GM12878 (cell line): Measurements from ENCODE around the gene ATP6V1G1. TPM values are rescaled to one million over a fixed set of nuclear protein-coding genes. Genes with fewer than 3 reads are reported as not detected.
A peak's percentile ranks its signal among the peaks of the same experiment; 100 is the strongest.

Experiments used
- ATAC-seq: fragments of 200-7000 bp; cut with Tn5 transposase; 3 replicates; pipeline ENCODE4 v1.9.1; 2020; ENCODE audit warnings: mild to moderate bottlenecking, moderate library complexity
- Bru-seq: library from RNA; stranded (reverse); fragments of 400-500 nt; gene quantifications from one replicate; lab custom pipeline; 2021; lab: Mats Ljungman, UMichigan
- BruChase-seq, 2 experiments: library from RNA; stranded (reverse); fragments of 400-500 nt; gene quantifications; one replicate each; lab custom pipeline; 2021; lab: Mats Ljungman, UMichigan
- BruUV-seq: library from RNA; stranded (reverse); fragments of 400-500 nt; replicated peaks from 2 replicates; lab custom pipeline; 2021; lab: Mats Ljungman, UMichigan
- CTCF ChIA-PET: fragments of 300-600 bp; sonication (Branson Sonifier 250); formaldehyde crosslinking; extraction: SDS; loops from one replicate; lab custom pipeline; 2021; ENCODE audit warnings: inconsistent platforms; lab: Yijun Ruan, JAX
- POLR2A ChIA-PET: fragments of 350-600 bp; formaldehyde crosslinking; extraction: SDS; loops from one replicate; lab custom pipeline; 2021; ENCODE audit warnings: inconsistent platforms; lab: Charles Lee
- RAD21 ChIA-PET: fragments of 300-600 bp; sonication (Branson Sonifier 250); formaldehyde crosslinking; loops from one replicate; lab custom pipeline; 2023; ENCODE audit warnings: antibody characterized with exemption; ENCODE audit not compliant: unreplicated experiment; lab: Charles Lee
- SMC1A ChIA-PET: fragments of 300-600 bp; sonication (Branson Sonifier 250); formaldehyde crosslinking; loops from one replicate; lab custom pipeline; 2023; ENCODE audit not compliant: unreplicated experiment, uncharacterized antibody; lab: Charles Lee
- DNase-seq: peaks from one replicate; pipeline ENCODE4 v3.0.0-alpha.2; 2011; ENCODE audit warnings: low read depth, low spot score
- FAIRE-seq: peaks from 3 replicates; lab custom pipeline; 2011; peaks lifted over from hg19 to GRCh38; lab: Jason Lieb, UNC
- H2AFZ ChIP-seq: 2 replicates; pipeline ENCODE4 v1.6.0; 2011; ENCODE audit warnings: low read depth, low read length, control low read depth; ENCODE audit not compliant: control insufficient read depth
- H3K27ac ChIP-seq: 2 replicates; pipeline ENCODE4 v1.5.1; 2011; ENCODE audit warnings: control low read depth; ENCODE audit not compliant: control insufficient read depth, insufficient read depth
- H3K27me3 ChIP-seq, 2 experiments: replicated peaks in 1 of 2; 2 replicates each; pipeline versions ENCODE4 v1.6.0 to v1.6.1; 2011; ENCODE audit warnings: low read length in 1 of 2; ENCODE audit not compliant: control insufficient read depth in 2 of 2, insufficient read depth in 2 of 2
- H3K36me3 ChIP-seq, 2 experiments: 2 replicates each; pipeline ENCODE4 v1.5.1; 2011; ENCODE audit warnings: low read length in 1 of 2; ENCODE audit not compliant: control insufficient read depth in 2 of 2, insufficient read depth in 2 of 2
- H3K4me1 ChIP-seq: 2 replicates; pipeline ENCODE4 v1.6.1; 2011; ENCODE audit warnings: mild to moderate bottlenecking, low read length, moderate library complexity, mixed read lengths; ENCODE audit not compliant: control insufficient read depth, insufficient read depth
- H3K4me2 ChIP-seq: 2 replicates; pipeline ENCODE4 v1.6.0; 2011; ENCODE audit warnings: control low read depth; ENCODE audit not compliant: control insufficient read depth, insufficient read depth
- H3K4me3 ChIP-seq: fragments of 200-600 bp; sonication (generic); 2 replicates; pipeline ENCODE4 v1.5.1; 2016
- H3K79me2 ChIP-seq: 2 replicates; pipeline ENCODE4 v1.6.0; 2011; ENCODE audit warnings: low read length; ENCODE audit not compliant: control insufficient read depth, insufficient read depth
- H3K9ac ChIP-seq: 2 replicates; pipeline ENCODE4 v1.8.0; 2011; ENCODE audit warnings: low read length, control low read depth, mixed read lengths; ENCODE audit not compliant: control insufficient read depth, insufficient read depth
- H3K9me3 ChIP-seq: replicated peaks from 3 replicates; pipeline ENCODE4 v1.5.1; 2011; ENCODE audit warnings: mild to moderate bottlenecking, low read length; ENCODE audit not compliant: control insufficient read depth, insufficient read depth
- H4K20me1 ChIP-seq: 2 replicates; pipeline ENCODE4 v1.6.0; 2011; ENCODE audit not compliant: control insufficient read depth, insufficient read depth
- ESRRA ChIP-seq: IDR thresholded peaks from 2 replicates; pipeline ENCODE4 v1.6.1; 2012; ENCODE audit warnings: mild to moderate bottlenecking, low read length, improper control_type of control experiment
- EZH2 ChIP-seq: IDR thresholded peaks from 2 replicates; pipeline ENCODE4 v1.6.1; 2012; ENCODE audit warnings: low read depth, mild to moderate bottlenecking, control low read depth, inconsistent platforms, low read length, borderline replicate concordance; ENCODE audit not compliant: control insufficient read depth
- HDAC6 ChIP-seq: fragments of 200-600 bp; sonication (generic); IDR thresholded peaks from one replicate; pipeline ENCODE4 v1.8.0; 2017; ENCODE audit warnings: antibody characterized with exemption; ENCODE audit not compliant: unreplicated experiment
- HSF1 ChIP-seq: fragments of 150-350 bp; IDR thresholded peaks from 2 replicates; pipeline ENCODE4 v1.6.1; 2014; ENCODE audit warnings: mild to moderate bottlenecking, low read depth, low read length
- KAT2A ChIP-seq: conservative IDR thresholded peaks from 2 replicates; pipeline ENCODE4 v1.6.1; 2011; ENCODE audit warnings: low read depth, low read length; ENCODE audit not compliant: control insufficient read depth
- NFXL1 ChIP-seq: fragments of 450-650 bp; IDR thresholded peaks from 2 replicates; pipeline ENCODE4 v1.6.1; 2017; ENCODE audit warnings: antibody characterized with exemption, mild to moderate bottlenecking, borderline replicate concordance
- PAX5 ChIP-seq: IDR thresholded peaks from 2 replicates; pipeline ENCODE4 v1.6.1; 2011; ENCODE audit warnings: low read depth, low read length, borderline replicate concordance
- TAF1 ChIP-seq: IDR thresholded peaks from 2 replicates; pipeline ENCODE4 v1.6.1; 2011; ENCODE audit warnings: mild to moderate bottlenecking, low read depth, low read length, borderline replicate concordance
- ZNF24 ChIP-seq: fragments of 450-650 bp; IDR thresholded peaks from 2 replicates; pipeline ENCODE4 v1.6.1; 2017; ENCODE audit warnings: antibody characterized with exemption, mild to moderate bottlenecking
- ZNF274 ChIP-seq: IDR thresholded peaks from one replicate; pipeline ENCODE4 v1.8.0; 2011; ENCODE audit not compliant: insufficient read length, insufficient read depth
- WGBS: methylation state at CpG from one replicate; pipeline ENCODE4 v1.1.6; 2016; ENCODE audit warnings: low lambda C conversion rate; ENCODE audit not compliant: insufficient replicate concordance, insufficient coverage; ENCODE audit errors: missing lambda C conversion rate; 5-methylcytosine and 5-hydroxymethylcytosine counted together
- in situ Hi-C: fragments of 300-500 bp; cut with MboI; formaldehyde crosslinking; loops from 9 replicates; pipeline ENCODE4 v1.14.3; 2018; ENCODE audit warnings: mixed read lengths
- intact Hi-C: fragments of 100-400 bp; cut with micrococcal nuclease; formaldehyde crosslinking; loops from one replicate; pipeline ENCODE4 v1.14.2; 2022; ENCODE audit not compliant: unreplicated experiment
- long read RNA-seq, 2 experiments: library from polyadenylated mRNA; unstranded; transcript quantifications; one replicate each; pipeline ENCODE4 v2.0.0, GENCODE V29; 2019 to 2020
- polyA minus RNA-seq, 3 experiments: library from RNA; depleted of rRNA, polyadenylated mRNA; stranded (reverse); fragments of >200 nt; gene quantifications; 2 replicates each; pipeline ENCODE4 v1.2.3, GENCODE V29; 2011
- polyA plus RNA-seq, 11 experiments: library from polyadenylated mRNA; depleted of rRNA in 4 of 11; unstranded in 6 of 11; stranded (reverse) in 5 of 11; fragments of >200 nt; fragmentation: Nextera tagmentation in 4 of 11; fragmentation: Illumina TruSeq in 1 of 11; extraction: Ambion mirVana in 4 of 11; extraction: Trizol in 1 of 11; gene quantifications; 1 replicate in 1 of 11; 2 replicates in 10 of 11; pipeline versions ENCODE4 v1.2.1 to v1.2.3, GENCODE V29; 2011 to 2016; ENCODE audit warnings: inconsistent platforms in 2 of 11, missing spikeins in 2 of 11, low read depth in 1 of 11
- total RNA-seq, 4 experiments: library from RNA; depleted of rRNA in 3 of 4; stranded (reverse); fragments of >200 nt in 3 of 4; fragmentation: Illumina TruSeq in 1 of 4; extraction: Trizol in 1 of 4; gene quantifications; 2 replicates each; pipeline versions ENCODE4 v1.2.1 to v1.2.3, GENCODE V29; 2013 to 2021
- TF ChIP-seq, protein P1 (sequence below): fragments of 450-650 bp; IDR thresholded peaks from 2 replicates; pipeline ENCODE4 v1.6.1; 2017; ENCODE audit warnings: low read depth, mild to moderate bottlenecking, moderate library complexity
- TF ChIP-seq, protein P2 (sequence below): IDR thresholded peaks from 2 replicates; pipeline ENCODE4 v1.6.1; 2011; ENCODE audit warnings: low read depth, mild to moderate bottlenecking, low read length, moderate library complexity, borderline replicate concordance; ENCODE audit errors: extremely low read depth

The ATP6V1G1 gene, protein sequence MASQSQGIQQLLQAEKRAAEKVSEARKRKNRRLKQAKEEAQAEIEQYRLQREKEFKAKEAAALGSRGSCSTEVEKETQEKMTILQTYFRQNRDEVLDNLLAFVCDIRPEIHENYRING
- 26.6 and 27.1 TPM in 2 replicates for total RNA-seq (2013; cell fraction: nucleolus; rRNA removed)
- total RNA-seq (2014; rRNA removed) (44.2 and 56.6 TPM in 2 replicates), total RNA-seq (2014; rRNA removed; fragmentation: Illumina TruSeq; extraction: Trizol) (60.5 TPM in 2 replicates), total RNA-seq (2021) (34.2 and 36.0 TPM in 2 replicates), polyA plus RNA-seq (2011; rRNA removed) (90.6 and 130 TPM in 2 replicates), polyA plus RNA-seq (2014; fragmentation: Illumina TruSeq; extraction: Trizol) (62.1 and 74.5 TPM in 2 replicates), polyA plus RNA-seq (2014; fragmentation: Nextera tagmentation; extraction: Ambion mirVana) (100 to 1,000 TPM; 162 to 204 TPM), polyA plus RNA-seq (2014; rRNA removed) (50.8 and 54.9 TPM in 2 replicates), polyA plus RNA-seq (2016; fragmentation: Nextera tagmentation; extraction: Ambion mirVana) (10 to 100 TPM; 98.5 to 99.9 TPM), polyA minus RNA-seq (2011; rRNA and poly(A)+ RNA removed) (18.5 and 20.9 TPM in 2 replicates), Bru-seq, nascent RNA (percentile 93 among the genes with signal in this experiment), BruChase-seq, experiment 1, labeled RNA remaining after a 6-hour chase (percentile 87 among the genes with signal in this experiment), BruChase-seq, experiment 2, labeled RNA remaining after a 2-hour chase (percentile 92 among the genes with signal in this experiment)
- polyA plus RNA-seq (2011; ENCODE audit: low read depth) = 55.7 TPM
- polyA plus RNA-seq (2011; cell fraction: cytosol; rRNA removed) = 47.3 and 57.4 TPM in 2 replicates
- polyA plus RNA-seq (2011; cell fraction: nucleus; rRNA removed) = 28.5 TPM in 2 replicates
- 59.9 and 70.7 TPM in 2 replicates for polyA plus RNA-seq (2012)
- 13.6 and 14.6 TPM in 2 replicates for polyA minus RNA-seq (2011; cell fraction: cytosol; rRNA and poly(A)+ RNA removed)
- polyA minus RNA-seq (2011; cell fraction: nucleus; rRNA and poly(A)+ RNA removed) = 13.3 and 24.2 TPM in 2 replicates
- long read RNA-seq, experiment 1, transcript ATP6V1G1-201 (3 exons, 1,080 nt) = major isoform, 51 of 51 reads
- long read RNA-seq, experiment 1, partial matches to known transcripts = 0 of 51 reads
- long read RNA-seq, experiment 1, other reads (novel, unspliced or antisense) = 0 of 51 reads
- long read RNA-seq, experiment 2, transcript ATP6V1G1-201 (3 exons, 1,080 nt) = major isoform, 228 of 232 reads
- long read RNA-seq, experiment 2, partial matches to known transcripts = 2 of 232 reads
- long read RNA-seq, experiment 2, other reads (novel, unspliced or antisense) = 2 of 232 reads

DNA sequence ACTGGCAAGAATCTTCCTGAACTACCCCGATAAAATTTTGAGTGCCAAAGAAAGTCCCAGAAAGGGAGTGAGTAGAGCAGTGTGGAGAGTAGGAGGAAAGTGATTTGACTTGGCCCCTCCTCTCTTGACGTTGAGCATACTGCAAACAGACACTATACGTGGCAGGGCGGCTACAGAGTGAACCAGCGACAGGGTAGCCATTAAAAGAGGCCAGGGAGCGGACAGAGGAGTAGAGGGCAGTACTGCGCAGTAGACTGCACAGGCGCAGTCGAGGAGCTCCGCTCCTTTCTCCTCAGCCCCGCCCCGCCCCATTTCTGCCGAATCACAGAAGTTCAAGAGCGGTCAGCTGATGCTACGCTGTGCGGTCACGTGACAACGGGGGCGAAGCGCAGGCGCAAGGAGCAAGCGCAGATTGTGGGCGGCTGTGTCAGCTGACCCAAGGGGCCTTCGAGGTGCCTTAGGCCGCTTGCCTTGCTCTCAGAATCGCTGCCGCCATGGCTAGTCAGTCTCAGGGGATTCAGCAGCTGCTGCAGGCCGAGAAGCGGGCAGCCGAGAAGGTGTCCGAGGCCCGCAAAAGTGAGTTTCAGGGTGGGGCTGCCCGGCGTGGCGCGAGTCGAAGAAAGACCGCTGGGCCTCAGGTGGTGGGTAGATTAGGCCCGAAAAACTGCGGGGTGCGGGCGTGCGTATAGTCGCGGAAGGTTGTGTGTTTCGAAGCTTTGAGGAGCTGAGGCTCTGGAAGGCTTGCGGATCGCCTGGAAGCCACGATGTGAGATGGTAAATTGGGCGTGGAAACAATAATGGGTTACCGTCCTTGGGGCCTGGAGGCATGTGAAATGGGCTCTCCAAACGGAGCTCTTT is at the start of gene ATP6V1G1:
Gene ATP6V1G1, plus strand, starts transcription at position 425 of the 858 bp plus-strand sequence. Its CDS starts 70 bp downstream, at position 495.
- H3K4me2 ChIP-seq = peak within 1 kb of the TSS; percentile 93
- ChIA-PET CTCF (interaction anchor here (0.5 to 7.4 kb wide), 10 partner anchors 11 to 321 kb away, joined by 3 to 277 read pairs (median 6); no protein-coding TSS in a partner anchor), RAD21 (interaction anchor here (0.8 to 7.0 kb wide), 14 partner anchors 10 to 199 kb away, joined by 3 to 187 read pairs (median 3); partner anchors contain the start of gene AKNA), SMC1A (interaction anchor here (0.6 to 2.1 kb wide), 19 partner anchors 9 to 182 kb away, joined by 3 to 17 read pairs (median 5); partner anchors contain the start of gene WHRN), POLR2A (interaction anchor here (0.6 to 6.9 kb wide), 17 partner anchors 12 to 192 kb away, joined by 3 to 68 read pairs (median 4); partner anchors contain the start of gene TMEM268)
- ATAC-seq (peak; percentile 95), FAIRE-seq (peak; percentile 88), DNase-seq (peak; percentile 96)
- peaks cover 49% of the 10 kb centered on the region for H3K79me2 ChIP-seq
- H3K4me3 ChIP-seq = peak within 1 kb of the TSS; percentile 98
- peak within 1 kb of the TSS; percentile 89 for H3K9ac ChIP-seq
- no peaks in the 10 kb centered on the region; the same call in 1 of the 2 replicates for H3K4me1 ChIP-seq
- no peaks in the 10 kb centered on the region for H3K36me3 ChIP-seq
- H3K9me3 ChIP-seq = no peaks in the 10 kb centered on the region
- in situ Hi-C loops = no loop called here
- H2AFZ ChIP-seq = peak within 1 kb of the TSS; percentile 99
- H3K27me3 ChIP-seq = no peaks in the 10 kb centered on the region
- WGBS = 3% methylated on average over 51 of the region's 52 CpGs
- intact Hi-C loops = no loop called here
- peak within 1 kb of the TSS; percentile 78 for H3K27ac ChIP-seq
- no TSS peak for BruUV-seq
- no peaks in the 10 kb centered on the region for H4K20me1 ChIP-seq
- TF ChIP-seq ESRRA = no peak
- peak; percentile 91 for TF ChIP-seq TAF1
- no peak for TF ChIP-seq HDAC6
- TF ChIP-seq NFXL1 = no peak
- TF ChIP-seq ZNF24 = no peak
- no peak for TF ChIP-seq EZH2
- TF ChIP-seq KAT2A = no peak
- TF ChIP-seq, protein P1, sequence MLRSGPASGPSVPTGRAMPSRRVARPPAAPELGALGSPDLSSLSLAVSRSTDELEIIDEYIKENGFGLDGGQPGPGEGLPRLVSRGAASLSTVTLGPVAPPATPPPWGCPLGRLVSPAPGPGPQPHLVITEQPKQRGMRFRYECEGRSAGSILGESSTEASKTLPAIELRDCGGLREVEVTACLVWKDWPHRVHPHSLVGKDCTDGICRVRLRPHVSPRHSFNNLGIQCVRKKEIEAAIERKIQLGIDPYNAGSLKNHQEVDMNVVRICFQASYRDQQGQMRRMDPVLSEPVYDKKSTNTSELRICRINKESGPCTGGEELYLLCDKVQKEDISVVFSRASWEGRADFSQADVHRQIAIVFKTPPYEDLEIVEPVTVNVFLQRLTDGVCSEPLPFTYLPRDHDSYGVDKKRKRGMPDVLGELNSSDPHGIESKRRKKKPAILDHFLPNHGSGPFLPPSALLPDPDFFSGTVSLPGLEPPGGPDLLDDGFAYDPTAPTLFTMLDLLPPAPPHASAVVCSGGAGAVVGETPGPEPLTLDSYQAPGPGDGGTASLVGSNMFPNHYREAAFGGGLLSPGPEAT = peak; percentile 84
- TF ChIP-seq, protein P2, sequence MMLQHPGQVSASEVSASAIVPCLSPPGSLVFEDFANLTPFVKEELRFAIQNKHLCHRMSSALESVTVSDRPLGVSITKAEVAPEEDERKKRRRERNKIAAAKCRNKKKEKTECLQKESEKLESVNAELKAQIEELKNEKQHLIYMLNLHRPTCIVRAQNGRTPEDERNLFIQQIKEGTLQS = peak; percentile 99
- no peak for TF ChIP-seq ZNF274
- TF ChIP-seq HSF1 = no peak
- TF ChIP-seq PAX5 = no peak
